Mucosa of descending colon (tissue), 3 donors: ENCODE data around the gene PPM1A. TPM values are rescaled to one million over a fixed set of nuclear protein-coding genes. Genes with fewer than 3 reads are reported as not detected.
A peak's percentile ranks its signal among the peaks of the same experiment; 100 is the strongest.

Experiments used
- ATAC-seq: fragments of 200-7000 bp; cut with Tn5 transposase; one replicate; pipeline ENCODE4 v1.9.1; 2020; ENCODE audit warnings: mild to moderate bottlenecking, moderate library complexity
- DNase-seq, 3 donors: peaks; one replicate each; pipeline ENCODE4 v3.0.0-alpha.2; 2020
- H3K36me3 ChIP-seq: fragments of 200-600 bp; one replicate; pipeline ENCODE4 v1.8.0; 2021; ENCODE audit warnings: low read depth, mild to moderate bottlenecking
- H3K4me1 ChIP-seq: fragments of 200-600 bp; one replicate; pipeline ENCODE4 v1.8.0; 2021; ENCODE audit warnings: low read depth, mild to moderate bottlenecking
- H3K4me3 ChIP-seq: fragments of 200-600 bp; one replicate; pipeline ENCODE4 v1.8.0; 2021; ENCODE audit warnings: mild to moderate bottlenecking
- H3K9me3 ChIP-seq: fragments of 200-600 bp; one replicate; pipeline ENCODE4 v1.8.0; 2021; ENCODE audit warnings: mild to moderate bottlenecking
- CTCF ChIP-seq: fragments of 200-600 bp; IDR thresholded peaks from one replicate; pipeline ENCODE4 v1.8.0; 2022; ENCODE audit warnings: antibody characterized with exemption, mild to moderate bottlenecking
- intact Hi-C, 2 donors: fragments of 100-400 bp; cut with DNase I in 1 of 2; cut with micrococcal nuclease in 1 of 2; formaldehyde crosslinking; loops; one replicate each; pipeline versions ENCODE4 v1.11.0 to v1.11.1; 2022; cut with DNase I, micrococcal nuclease
- total RNA-seq, 3 donors: library from RNA; stranded (reverse); fragmentation: NEBNext Ultra II Directional in 2 of 3; extraction: Animal tissue kit (Norgen Biotek cat#: 25700) in 2 of 3; gene quantifications; one replicate each; pipeline versions ENCODE4 v1.2.1 to v1.2.4, GENCODE V29; 2021 to 2023
- donor health status: DM: no; HTN: no; CAD: no; lungs with moderate emphysema.
- donor health status: DM: no; HTN: no; CAD: no.
- donor health status: DM: no; HTN: yes; CAD: no.

Gene PPM1A
- total RNA-seq, 3 donors from 2014 or later, result 102 to 124 (median 111) TPM

GRCh38 chr14:60327447-60328331 lies 78.7 kb downstream of the PPM1A start:
- intact Hi-C loops, result no loop called here

DNA sequence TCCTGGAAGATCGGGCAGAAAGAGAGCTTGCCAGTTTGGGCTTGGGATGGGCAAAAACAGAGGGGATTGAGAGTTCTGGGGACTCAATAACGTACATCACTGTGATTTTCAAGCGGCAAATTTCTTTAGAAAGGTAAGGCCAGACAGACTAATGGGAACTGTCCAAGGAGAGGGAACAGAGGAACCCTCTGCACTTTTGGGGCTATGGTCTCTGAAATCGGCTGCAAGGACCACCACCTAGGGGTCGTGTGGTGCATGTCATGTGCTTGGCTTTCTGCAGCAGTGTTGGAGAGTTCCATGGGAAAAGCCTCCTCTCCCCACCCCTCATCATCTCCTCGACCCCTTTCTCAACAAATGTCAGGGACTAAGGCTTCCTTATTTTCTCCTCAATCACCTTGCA lies 79.6 kb downstream of the PPM1A start:
- TF ChIP-seq CTCF, result no peak
- no peak for DNase-seq
- Histone ChIP-seq H3K36me3 (no peaks in the 10 kb centered on the region), H3K4me1 (peaks cover 2% of the 10 kb centered on the region), H3K4me3 (no peak overlapping the region), H3K9me3 (no peaks in the 10 kb centered on the region)
- ATAC-seq, result no peak
- intact Hi-C loops, result no loop called here

More at GRCh38 chr14:60327447-60328331, 78.7 kb downstream of the PPM1A start:
- TF ChIP-seq CTCF, result no peak
- DNase-seq (peak; percentile 54 to 65 (median 57)), ATAC-seq (peak; percentile 66)
- Histone ChIP-seq H3K4me1 (peaks cover 2% of the 10 kb centered on the region), H3K9me3 (no peaks in the 10 kb centered on the region), H3K4me3 (no peak overlapping the region), H3K36me3 (no peaks in the 10 kb centered on the region)

GRCh38 chr14:60329274-60329673 lies 80.3 kb downstream of the PPM1A start:
- H3K4me1 ChIP-seq, result peaks cover 2% of the 10 kb centered on the region
- no peak for ATAC-seq
- no peak for DNase-seq
- intact Hi-C loops, result no loop called here
- no peaks in the 10 kb centered on the region for H3K9me3 ChIP-seq
- TF ChIP-seq CTCF, result no peak
- H3K36me3 ChIP-seq, result no peaks in the 10 kb centered on the region
- H3K4me3 ChIP-seq, result no peak overlapping the region

GRCh38 chr14:60331201-60332045 lies 82.4 kb downstream of the PPM1A start:
- intact Hi-C loops, result no loop called here
- peak; percentile 69 for TF ChIP-seq CTCF
- DNase-seq (peak; percentile 76 to 87 (median 79)), ATAC-seq (peak; percentile 86)
- Histone ChIP-seq H3K4me1 (peaks cover 2% of the 10 kb centered on the region), H3K9me3 (no peaks in the 10 kb centered on the region), H3K36me3 (no peaks in the 10 kb centered on the region), H3K4me3 (no peak overlapping the region)

DNA sequence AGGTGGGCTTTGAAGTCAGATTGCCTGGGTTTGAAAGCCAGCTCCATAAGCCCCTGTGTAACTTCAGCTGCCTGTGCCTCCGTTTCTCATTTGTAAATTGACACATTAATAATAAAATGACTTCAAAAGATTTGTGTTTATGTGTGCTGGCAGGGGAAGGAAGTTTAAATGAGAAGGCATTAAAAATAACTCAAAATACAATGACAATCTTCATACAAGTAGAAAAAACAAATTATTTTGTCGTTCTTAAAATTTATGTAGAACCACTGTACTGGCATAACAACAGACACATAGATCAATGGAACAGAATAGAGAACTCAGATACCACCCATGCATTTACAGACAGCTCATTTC lies 83.0 kb downstream of the PPM1A start:
- Histone ChIP-seq H3K4me1 (peaks cover 2% of the 10 kb centered on the region), H3K9me3 (no peaks in the 10 kb centered on the region), H3K4me3 (no peak overlapping the region), H3K36me3 (no peaks in the 10 kb centered on the region)
- ATAC-seq, result no peak
- DNase-seq, result no peak
- intact Hi-C loops, result no loop called here
- no peak for TF ChIP-seq CTCF
